A549 (cell line): Measurements from ENCODE around the gene BPI.

Experiments
- BHLHE40 ChIP-seq: IDR thresholded peaks from 2 replicates; pipeline ENCODE4 v1.6.1; 2012; ENCODE audit warnings: low read depth, low read length, inconsistent platforms
- CBX8 ChIP-seq: fragments of 200-600 bp; sonication (generic); IDR thresholded peaks from 2 replicates; pipeline ENCODE4 v1.6.1; 2016
- CHD4 ChIP-seq: fragments of 200-600 bp; sonication (generic); IDR thresholded peaks from 2 replicates; pipeline ENCODE4 v1.6.1; 2016; ENCODE audit warnings: antibody characterized with exemption, mild to moderate bottlenecking, borderline replicate concordance
- EP300 ChIP-seq, 2 experiments: fragments of >200 bp; sonication (Bioruptor Twin); formaldehyde crosslinking; IDR thresholded peaks; 2 replicates in 1 of 2; 3 replicates in 1 of 2; pipeline ENCODE4 v1.6.1; 2016 to 2017
- HDAC2 ChIP-seq: fragments of 200-600 bp; sonication (generic); IDR thresholded peaks from 2 replicates; pipeline ENCODE4 v1.6.1; 2016
- KDM1A ChIP-seq: fragments of 200-600 bp; sonication (generic); IDR thresholded peaks from 2 replicates; pipeline ENCODE4 v1.6.1; 2016; ENCODE audit warnings: low read depth, mild to moderate bottlenecking
- PHF8 ChIP-seq: fragments of 200-600 bp; sonication (generic); IDR thresholded peaks from 2 replicates; pipeline ENCODE4 v1.6.1; 2016; ENCODE audit warnings: low read depth, mild to moderate bottlenecking, antibody characterized with exemption, moderate library complexity, borderline replicate concordance
- POLR2A ChIP-seq: IDR thresholded peaks from 2 replicates; pipeline ENCODE4 v1.6.1; 2012; ENCODE audit warnings: mild to moderate bottlenecking, low read length
- TF ChIP-seq, protein P1 (sequence below): fragments of 200-600 bp; sonication (generic); IDR thresholded peaks from 2 replicates; pipeline ENCODE4 v1.6.1; 2016; ENCODE audit warnings: antibody characterized with exemption, mild to moderate bottlenecking, moderate library complexity
- TF ChIP-seq, protein P2 (sequence below): fragments of >200 bp; sonication (Bioruptor Twin); formaldehyde crosslinking; IDR thresholded peaks from 3 replicates; pipeline ENCODE4 v1.5.1; 2016
- TF ChIP-seq, protein P3 (sequence below): IDR thresholded peaks from 2 replicates; pipeline ENCODE4 v1.6.1; 2012

DNA sequence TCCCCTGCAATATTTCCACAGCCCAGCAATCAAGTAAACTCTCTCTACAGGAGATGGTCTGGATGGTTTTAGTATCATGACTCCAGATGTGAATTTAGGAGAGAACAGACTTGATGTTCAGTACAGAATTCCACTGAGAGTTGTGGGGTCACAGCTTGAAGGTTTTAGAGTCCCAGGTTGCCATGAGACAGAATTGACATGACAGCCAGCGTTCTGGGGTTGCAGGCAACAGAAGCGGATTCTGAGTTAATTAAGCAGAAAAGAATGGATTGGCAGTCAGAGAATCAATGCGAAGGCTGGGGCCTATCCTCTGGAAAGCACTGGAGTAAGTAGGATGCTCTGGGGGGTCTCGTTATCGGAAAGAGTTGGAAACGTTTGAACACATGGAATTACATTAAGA is 41.0 kb upstream of the BPI start:
- TF ChIP-seq, protein P1, sequence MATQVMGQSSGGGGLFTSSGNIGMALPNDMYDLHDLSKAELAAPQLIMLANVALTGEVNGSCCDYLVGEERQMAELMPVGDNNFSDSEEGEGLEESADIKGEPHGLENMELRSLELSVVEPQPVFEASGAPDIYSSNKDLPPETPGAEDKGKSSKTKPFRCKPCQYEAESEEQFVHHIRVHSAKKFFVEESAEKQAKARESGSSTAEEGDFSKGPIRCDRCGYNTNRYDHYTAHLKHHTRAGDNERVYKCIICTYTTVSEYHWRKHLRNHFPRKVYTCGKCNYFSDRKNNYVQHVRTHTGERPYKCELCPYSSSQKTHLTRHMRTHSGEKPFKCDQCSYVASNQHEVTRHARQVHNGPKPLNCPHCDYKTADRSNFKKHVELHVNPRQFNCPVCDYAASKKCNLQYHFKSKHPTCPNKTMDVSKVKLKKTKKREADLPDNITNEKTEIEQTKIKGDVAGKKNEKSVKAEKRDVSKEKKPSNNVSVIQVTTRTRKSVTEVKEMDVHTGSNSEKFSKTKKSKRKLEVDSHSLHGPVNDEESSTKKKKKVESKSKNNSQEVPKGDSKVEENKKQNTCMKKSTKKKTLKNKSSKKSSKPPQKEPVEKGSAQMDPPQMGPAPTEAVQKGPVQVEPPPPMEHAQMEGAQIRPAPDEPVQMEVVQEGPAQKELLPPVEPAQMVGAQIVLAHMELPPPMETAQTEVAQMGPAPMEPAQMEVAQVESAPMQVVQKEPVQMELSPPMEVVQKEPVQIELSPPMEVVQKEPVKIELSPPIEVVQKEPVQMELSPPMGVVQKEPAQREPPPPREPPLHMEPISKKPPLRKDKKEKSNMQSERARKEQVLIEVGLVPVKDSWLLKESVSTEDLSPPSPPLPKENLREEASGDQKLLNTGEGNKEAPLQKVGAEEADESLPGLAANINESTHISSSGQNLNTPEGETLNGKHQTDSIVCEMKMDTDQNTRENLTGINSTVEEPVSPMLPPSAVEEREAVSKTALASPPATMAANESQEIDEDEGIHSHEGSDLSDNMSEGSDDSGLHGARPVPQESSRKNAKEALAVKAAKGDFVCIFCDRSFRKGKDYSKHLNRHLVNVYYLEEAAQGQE: no peak
- no peak for TF ChIP-seq POLR2A
- TF ChIP-seq PHF8: no peak
- TF ChIP-seq EP300 (IDR thresholded peaks at IDR 0.05): no peak
- TF ChIP-seq, protein P2, sequence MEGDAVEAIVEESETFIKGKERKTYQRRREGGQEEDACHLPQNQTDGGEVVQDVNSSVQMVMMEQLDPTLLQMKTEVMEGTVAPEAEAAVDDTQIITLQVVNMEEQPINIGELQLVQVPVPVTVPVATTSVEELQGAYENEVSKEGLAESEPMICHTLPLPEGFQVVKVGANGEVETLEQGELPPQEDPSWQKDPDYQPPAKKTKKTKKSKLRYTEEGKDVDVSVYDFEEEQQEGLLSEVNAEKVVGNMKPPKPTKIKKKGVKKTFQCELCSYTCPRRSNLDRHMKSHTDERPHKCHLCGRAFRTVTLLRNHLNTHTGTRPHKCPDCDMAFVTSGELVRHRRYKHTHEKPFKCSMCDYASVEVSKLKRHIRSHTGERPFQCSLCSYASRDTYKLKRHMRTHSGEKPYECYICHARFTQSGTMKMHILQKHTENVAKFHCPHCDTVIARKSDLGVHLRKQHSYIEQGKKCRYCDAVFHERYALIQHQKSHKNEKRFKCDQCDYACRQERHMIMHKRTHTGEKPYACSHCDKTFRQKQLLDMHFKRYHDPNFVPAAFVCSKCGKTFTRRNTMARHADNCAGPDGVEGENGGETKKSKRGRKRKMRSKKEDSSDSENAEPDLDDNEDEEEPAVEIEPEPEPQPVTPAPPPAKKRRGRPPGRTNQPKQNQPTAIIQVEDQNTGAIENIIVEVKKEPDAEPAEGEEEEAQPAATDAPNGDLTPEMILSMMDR: no peak
- no peak for TF ChIP-seq CBX8
- no peak for TF ChIP-seq CHD4
- TF ChIP-seq KDM1A: no peak
- no peak for TF ChIP-seq BHLHE40
- TF ChIP-seq, protein P3, sequence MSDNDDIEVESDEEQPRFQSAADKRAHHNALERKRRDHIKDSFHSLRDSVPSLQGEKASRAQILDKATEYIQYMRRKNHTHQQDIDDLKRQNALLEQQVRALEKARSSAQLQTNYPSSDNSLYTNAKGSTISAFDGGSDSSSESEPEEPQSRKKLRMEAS: no peak
- no peak for TF ChIP-seq HDAC2
